Measurements from ENCODE around the gene PDPN.
"Not testable (repeated sequence)": the region's sequence is repeated elsewhere in the genome, so short reads cannot be mapped to it uniquely, and the experiment has no call there.

Gene PDPN

GRCh38 chr1:13583595-13583965, at the start of gene PDPN:
Gene PDPN (plus strand): TSS chr1:13583832. CDS start chr1:13584034, 202 bp downstream.
- no peak for DNase-seq (ENCODE audit: low read depth in 2 of 2)

- DNase-seq (ENCODE audit: low read depth in 2 of 2): no peak
Observed at GRCh38 chr1:13535227-13535626, 48.4 kb upstream of the PDPN start.

- no peak for DNase-seq (ENCODE audit: low read depth in 2 of 2)
Observed at GRCh38 chr1:13536571-13536970, 47.1 kb upstream of the PDPN start.

- no peak for DNase-seq (ENCODE audit: low read depth in 2 of 2)
Observed at GRCh38 chr1:13538832-13539231, 44.8 kb upstream of the PDPN start.

GRCh38 chr1:13539683-13540082, 43.9 kb upstream of the PDPN start:
- DNase-seq (ENCODE audit: low read depth in 2 of 2): no peak

GRCh38 chr1:13540866-13541265, 42.8 kb upstream of the PDPN start:
- DNase-seq (ENCODE audit: low read depth in 2 of 2): no peak

GRCh38 chr1:13541435-13542215, 42.0 kb upstream of the PDPN start:
- DNase-seq (ENCODE audit: low read depth in 2 of 2): no peak

- no peak for DNase-seq (ENCODE audit: low read depth in 2 of 2)
Observed at GRCh38 chr1:13543451-13544220, 40.0 kb upstream of the PDPN start.

- DNase-seq (ENCODE audit: low read depth in 2 of 2): no peak
Observed at GRCh38 chr1:13544221-13544556, 39.4 kb upstream of the PDPN start.

- no peak for DNase-seq (ENCODE audit: low read depth in 2 of 2)
Observed at GRCh38 chr1:13546791-13547190, 36.8 kb upstream of the PDPN start.

GRCh38 chr1:13548281-13548680, 35.4 kb upstream of the PDPN start:
- no peak for DNase-seq (ENCODE audit: low read depth in 2 of 2)

- DNase-seq (ENCODE audit: low read depth in 2 of 2): no peak
Observed at GRCh38 chr1:13549021-13549420, 34.6 kb upstream of the PDPN start.

GRCh38 chr1:13549521-13549920, 34.1 kb upstream of the PDPN start:
- DNase-seq (ENCODE audit: low read depth in 2 of 2): no peak

GRCh38 chr1:13550663-13551062, 33.0 kb upstream of the PDPN start:
- DNase-seq (ENCODE audit: low read depth in 2 of 2): no peak

GRCh38 chr1:13554798-13555197, 28.8 kb upstream of the PDPN start:
- no peak for DNase-seq (ENCODE audit: low read depth in 2 of 2)

GRCh38 chr1:13556224-13556764, 27.3 kb upstream of the PDPN start:
- DNase-seq (ENCODE audit: low read depth in 2 of 2): no peak

- no peak for DNase-seq (ENCODE audit: low read depth in 2 of 2)
Observed at GRCh38 chr1:13560541-13560940, 23.1 kb upstream of the PDPN start.

- DNase-seq (ENCODE audit: low read depth in 2 of 2): not testable (repeated sequence)
Observed at GRCh38 chr1:13562981-13563380, 20.7 kb upstream of the PDPN start.

- DNase-seq (ENCODE audit: low read depth in 2 of 2): no peak
Observed at GRCh38 chr1:13564073-13564472, 19.6 kb upstream of the PDPN start.

- not testable (repeated sequence) for DNase-seq (ENCODE audit: low read depth in 2 of 2)
Observed at GRCh38 chr1:13570435-13570834, 13.2 kb upstream of the PDPN start.

GRCh38 chr1:13570924-13571323, 12.7 kb upstream of the PDPN start:
- DNase-seq (ENCODE audit: low read depth in 2 of 2): no peak

GRCh38 chr1:13573586-13573985, 10.0 kb upstream of the PDPN start:
- no peak for DNase-seq (ENCODE audit: low read depth in 2 of 2)

- no peak for DNase-seq (ENCODE audit: low read depth in 2 of 2)
Observed at GRCh38 chr1:13576926-13577325, 6.7 kb upstream of the PDPN start.
